RPMI7951 (cell line): ENCODE results near the gene IGSF11. TPM values are rescaled to one million over a fixed set of nuclear protein-coding genes. Genes with fewer than 3 reads are reported as not detected.
"Not testable (repeated sequence)": the region's sequence is repeated elsewhere in the genome, so short reads cannot be mapped to it uniquely, and the experiment has no call there.

Experiments
- DNase-seq: peaks from one replicate; pipeline ENCODE4 v3.0.0-alpha.2; 2012; ENCODE audit warnings: low read depth
- total RNA-seq: library from RNA; depleted of rRNA; stranded (reverse); fragments of >200 nt; shearing (Covaris generic); gene quantifications from 2 replicates; pipeline ENCODE4 v1.2.3, GENCODE V29; 2014; rRNA removed

Gene IGSF11, protein sequence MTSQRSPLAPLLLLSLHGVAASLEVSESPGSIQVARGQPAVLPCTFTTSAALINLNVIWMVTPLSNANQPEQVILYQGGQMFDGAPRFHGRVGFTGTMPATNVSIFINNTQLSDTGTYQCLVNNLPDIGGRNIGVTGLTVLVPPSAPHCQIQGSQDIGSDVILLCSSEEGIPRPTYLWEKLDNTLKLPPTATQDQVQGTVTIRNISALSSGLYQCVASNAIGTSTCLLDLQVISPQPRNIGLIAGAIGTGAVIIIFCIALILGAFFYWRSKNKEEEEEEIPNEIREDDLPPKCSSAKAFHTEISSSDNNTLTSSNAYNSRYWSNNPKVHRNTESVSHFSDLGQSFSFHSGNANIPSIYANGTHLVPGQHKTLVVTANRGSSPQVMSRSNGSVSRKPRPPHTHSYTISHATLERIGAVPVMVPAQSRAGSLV
- 0.39 TPM in 1 of 2 replicates, not detected in the other for total RNA-seq

- DNase-seq = peak; percentile 37
Observed at GRCh38 chr3:119034256-119035013, at the start of gene IGSF11. Gene IGSF11, minus strand, starts transcription at chr3:119034846. Its CDS starts 264 bp downstream, at chr3:119034582.

GRCh38 chr3:119080364-119080763, 45.7 kb upstream of the IGSF11 start:
- no peak for DNase-seq

DNA sequence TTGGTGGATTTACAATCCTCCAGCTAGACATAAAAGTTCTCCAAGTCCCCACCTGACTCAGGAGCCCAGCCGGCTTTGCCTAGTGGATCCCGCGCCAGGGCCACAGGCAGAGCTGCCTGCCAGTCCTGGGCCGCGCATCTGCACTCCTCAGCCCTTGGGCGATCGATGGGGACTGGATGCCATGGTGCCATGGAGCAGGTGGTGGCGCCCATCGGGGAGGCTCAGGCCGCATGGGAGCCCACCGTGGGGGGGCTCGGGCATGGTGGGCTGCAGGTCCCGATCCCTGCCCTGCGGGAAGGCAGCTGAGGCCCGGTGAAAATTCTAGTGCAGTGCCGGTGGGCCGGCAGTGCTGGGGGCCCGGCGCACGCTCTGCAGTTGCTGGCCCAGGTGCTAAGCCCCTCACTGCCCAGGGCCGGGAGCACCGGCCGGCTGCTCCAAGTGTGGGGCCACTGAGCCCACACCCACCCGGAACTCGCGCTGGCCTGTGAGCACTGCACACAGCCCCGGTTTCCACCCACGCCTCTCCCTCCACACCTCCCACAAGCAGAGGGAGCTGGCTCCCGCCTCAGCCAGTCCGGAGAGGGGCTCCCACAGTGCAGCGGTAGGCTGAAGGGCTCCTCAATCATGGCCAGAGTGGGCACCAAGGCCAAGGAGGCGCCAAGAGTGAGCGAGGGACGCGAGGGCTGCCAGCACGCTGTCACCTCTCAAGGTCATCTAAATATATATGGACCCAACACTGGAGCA, 38.8 kb upstream of the IGSF11 start:
- no peak for DNase-seq

DNA sequence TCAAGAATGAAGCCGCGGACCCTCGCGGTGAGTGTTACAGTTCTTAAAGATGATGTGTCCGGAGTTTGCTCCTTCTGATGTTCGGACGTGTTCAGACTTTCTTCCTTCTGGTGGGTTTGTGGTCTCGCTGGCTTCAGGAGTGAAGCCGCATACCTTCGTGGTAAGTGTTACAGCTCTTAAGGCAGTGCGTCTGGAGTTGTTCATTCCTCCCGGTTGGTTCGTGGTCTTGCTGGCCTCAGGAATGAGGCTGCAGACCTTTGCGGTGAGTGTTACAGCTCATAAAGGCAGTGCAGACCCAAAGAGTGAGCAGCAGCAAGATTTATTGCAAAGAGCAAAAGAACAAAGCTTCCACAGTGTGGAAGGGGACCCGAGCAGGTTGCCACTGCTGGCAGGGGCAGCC, 37.8 kb upstream of the IGSF11 start:
- DNase-seq = not testable (repeated sequence)

- DNase-seq = no peak
Observed at GRCh38 chr3:119069725-119070124, 35.1 kb upstream of the IGSF11 start.

- DNase-seq = no peak
Observed at GRCh38 chr3:119063471-119063870, 28.8 kb upstream of the IGSF11 start.

- DNase-seq = no peak
Observed at GRCh38 chr3:119062892-119063291, 28.2 kb upstream of the IGSF11 start.

- no peak for DNase-seq
Observed at GRCh38 chr3:119044593-119044992, 9.9 kb upstream of the IGSF11 start.

DNA sequence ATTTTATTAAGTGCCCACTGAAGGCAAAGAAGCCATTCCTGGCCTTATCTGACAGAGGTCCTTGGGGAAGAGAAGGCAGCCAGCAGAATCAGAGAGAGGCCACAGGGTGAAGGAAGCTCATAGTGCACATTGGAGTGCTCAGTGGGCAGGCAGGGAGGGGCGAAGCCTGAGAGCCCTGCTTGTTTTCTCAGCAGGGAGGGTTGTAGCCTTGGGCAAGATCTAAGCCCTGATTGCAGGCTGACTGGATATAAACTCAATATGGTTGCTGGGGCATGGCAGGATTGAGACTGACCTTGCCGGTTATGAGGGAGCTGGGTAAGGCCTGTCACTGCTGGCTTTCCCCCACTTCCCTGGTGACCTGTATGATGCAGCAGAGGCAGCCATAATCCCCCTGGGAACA, 7.5 kb upstream of the IGSF11 start:
- no peak for DNase-seq

GRCh38 chr3:119035014-119035346, 334 bp upstream of the IGSF11 start:
- DNase-seq = no peak

DNA sequence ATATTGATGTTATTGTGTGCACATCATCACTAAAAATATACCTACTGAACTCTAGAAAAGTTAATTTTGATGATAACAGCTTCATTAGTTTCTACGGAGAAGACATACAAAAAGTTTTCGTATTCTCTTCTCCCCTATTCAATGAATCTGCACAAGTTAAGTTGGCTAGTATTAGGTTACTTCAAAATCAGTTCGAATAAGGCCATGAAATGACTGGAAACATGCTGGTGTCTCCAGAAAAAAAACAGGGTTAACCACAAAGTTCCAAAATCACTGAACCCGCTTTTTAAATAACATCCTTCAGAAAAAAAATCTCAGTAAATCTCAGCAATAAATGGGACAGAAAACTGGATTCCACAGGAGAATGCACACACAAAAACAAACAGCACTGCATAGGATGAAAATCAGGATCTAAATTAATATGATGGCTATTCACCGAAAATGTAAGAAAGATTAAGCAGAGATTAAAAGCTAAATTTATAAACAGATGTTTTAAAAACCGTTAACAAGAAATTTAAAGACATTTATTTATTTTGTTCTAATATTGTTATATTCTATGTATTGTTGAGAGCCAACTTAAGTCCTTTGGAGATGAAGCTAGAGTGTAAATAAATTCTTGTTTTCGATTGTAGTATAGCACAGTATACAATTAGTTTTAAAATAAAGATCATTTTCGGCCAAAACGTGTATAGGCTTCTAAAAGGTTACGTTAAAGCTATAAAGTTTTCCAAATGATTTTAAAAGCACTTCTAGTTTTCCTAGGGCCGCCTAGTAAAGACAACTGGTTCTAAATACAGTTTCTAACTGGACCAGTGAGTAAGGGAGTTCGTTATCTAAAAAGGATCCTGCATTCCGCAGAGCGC, 1.0 kb downstream of the IGSF11 start:
- no peak for DNase-seq

- DNase-seq = no peak
Observed at GRCh38 chr3:119025171-119025795, 9.4 kb downstream of the IGSF11 start.

- no peak for DNase-seq
Observed at GRCh38 chr3:119019767-119020518, 14.7 kb downstream of the IGSF11 start.

- no peak for DNase-seq
Observed at GRCh38 chr3:119018690-119019463, 15.8 kb downstream of the IGSF11 start.

- no peak for DNase-seq
Observed at GRCh38 chr3:119015942-119016341, 18.7 kb downstream of the IGSF11 start.

DNA sequence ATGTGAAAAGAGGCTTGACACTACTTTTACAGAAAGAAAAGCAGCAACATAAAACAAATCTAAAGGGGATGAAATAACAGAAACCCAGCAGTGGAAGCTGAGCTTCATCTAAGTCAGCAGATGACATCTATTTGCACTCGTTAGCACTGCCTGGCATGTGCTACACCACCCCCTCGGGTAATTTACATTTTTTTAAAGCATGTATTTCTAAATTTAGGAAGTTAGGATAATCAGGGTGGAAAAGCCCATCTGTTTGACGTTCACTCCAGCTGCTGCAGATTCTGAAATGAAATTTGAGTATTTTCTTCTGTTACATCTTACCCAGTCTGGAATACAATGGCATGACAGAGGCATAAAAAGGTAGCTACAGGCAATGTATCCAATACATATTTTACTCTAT, 20.7 kb downstream of the IGSF11 start:
- no peak for DNase-seq

DNA sequence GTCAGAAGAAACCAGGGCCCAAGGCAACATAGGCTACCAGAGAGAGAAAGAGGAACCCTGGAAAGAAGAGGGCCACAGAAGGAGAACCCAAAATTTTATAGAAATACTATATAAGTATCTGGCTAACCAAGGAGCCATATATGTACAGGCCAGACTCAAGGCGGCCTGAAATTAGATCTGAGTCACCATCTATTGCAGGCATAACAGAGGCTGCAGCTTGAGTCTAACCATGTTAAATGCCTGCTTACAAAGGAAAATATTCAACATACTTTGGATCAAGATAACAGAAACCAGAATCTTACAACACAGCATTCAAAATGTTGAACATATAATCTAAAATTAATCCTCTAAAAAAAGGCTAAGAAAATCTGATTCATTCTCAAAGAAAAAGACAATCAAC, 23.1 kb downstream of the IGSF11 start:
- no peak for DNase-seq

DNA sequence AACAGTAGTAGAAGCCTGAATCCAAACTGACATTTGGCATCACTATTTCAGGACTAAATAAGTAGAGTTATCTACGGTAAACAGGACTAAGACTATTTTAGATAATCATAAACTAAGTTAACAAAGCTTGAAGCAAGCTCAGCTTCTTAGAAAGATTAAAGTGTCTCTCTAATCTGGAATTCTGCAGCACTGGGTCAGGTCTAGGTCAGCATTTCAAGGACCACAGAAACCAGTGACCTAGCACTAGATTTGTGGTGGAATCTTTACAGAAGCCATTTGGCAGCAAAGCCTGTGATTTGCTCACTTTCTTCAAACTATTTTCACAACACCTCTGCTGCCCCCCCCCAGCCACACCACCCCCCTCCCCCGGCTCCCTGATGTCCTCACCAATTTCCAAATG, 37.5 kb downstream of the IGSF11 start:
- no peak for DNase-seq

GRCh38 chr3:118991775-118992174, 42.9 kb downstream of the IGSF11 start:
- DNase-seq = peak; percentile 24
